Hypothalamus (tissue), 51 donors: Measurements from ENCODE around the gene ATL3.
"Not testable (repeated sequence)": the region's sequence is repeated elsewhere in the genome, so short reads cannot be mapped to it uniquely, and the experiment has no call there.

Source experiments
- DNase-seq, 51 donors: peaks; one replicate each; lab custom pipeline; 2025; lab: John Stamatoyannopoulos, UW

ATL3 gene, protein sequence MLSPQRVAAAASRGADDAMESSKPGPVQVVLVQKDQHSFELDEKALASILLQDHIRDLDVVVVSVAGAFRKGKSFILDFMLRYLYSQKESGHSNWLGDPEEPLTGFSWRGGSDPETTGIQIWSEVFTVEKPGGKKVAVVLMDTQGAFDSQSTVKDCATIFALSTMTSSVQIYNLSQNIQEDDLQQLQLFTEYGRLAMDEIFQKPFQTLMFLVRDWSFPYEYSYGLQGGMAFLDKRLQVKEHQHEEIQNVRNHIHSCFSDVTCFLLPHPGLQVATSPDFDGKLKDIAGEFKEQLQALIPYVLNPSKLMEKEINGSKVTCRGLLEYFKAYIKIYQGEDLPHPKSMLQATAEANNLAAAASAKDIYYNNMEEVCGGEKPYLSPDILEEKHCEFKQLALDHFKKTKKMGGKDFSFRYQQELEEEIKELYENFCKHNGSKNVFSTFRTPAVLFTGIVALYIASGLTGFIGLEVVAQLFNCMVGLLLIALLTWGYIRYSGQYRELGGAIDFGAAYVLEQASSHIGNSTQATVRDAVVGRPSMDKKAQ

DNA sequence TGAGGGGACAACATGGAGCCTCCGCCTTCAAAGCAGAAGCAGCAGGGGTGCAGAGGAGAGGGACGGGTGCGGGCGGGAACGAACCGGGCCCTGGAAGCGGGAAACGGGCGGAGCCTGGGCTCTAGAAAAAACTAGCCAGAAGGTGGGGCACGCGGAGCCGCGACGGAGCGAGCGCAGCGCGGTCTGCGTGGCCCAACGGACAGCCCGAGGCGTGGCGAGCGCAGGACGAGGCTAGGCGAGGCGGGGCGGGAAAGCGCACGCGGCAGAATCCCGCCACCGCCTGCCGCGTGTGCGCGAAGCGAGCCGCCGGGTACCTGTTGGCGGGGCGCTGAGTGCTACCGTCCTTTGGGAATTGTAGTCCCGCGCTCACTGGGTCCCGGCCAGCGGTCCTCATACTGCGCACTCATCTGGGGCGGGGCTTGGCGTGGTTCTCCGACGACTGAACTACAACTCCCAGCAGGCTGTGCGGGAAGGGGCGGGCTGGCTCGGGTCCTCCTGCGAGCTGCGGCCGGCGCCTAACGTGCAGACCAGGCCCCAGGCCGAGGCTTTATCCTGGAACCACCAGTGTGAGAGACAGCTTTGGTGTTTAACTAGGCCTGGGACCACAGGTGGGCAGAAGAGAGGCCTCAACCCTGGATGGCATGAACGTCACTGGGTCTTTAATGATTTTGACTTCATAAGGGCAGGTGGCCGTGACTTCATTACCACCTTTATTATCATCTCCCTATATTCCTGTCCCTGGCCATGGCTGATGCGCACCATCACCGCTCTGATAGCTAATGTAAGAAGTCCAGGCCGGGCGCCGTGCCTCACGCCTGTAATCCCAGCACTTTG is at the start of gene ATL3:
ATL3 (minus strand) TSS at position 55 of the 834 bp plus-strand sequence; CDS start at position 14, 41 bp downstream.
- DNase-seq, result peak; percentile 58 to 98 (median 93)

DNA sequence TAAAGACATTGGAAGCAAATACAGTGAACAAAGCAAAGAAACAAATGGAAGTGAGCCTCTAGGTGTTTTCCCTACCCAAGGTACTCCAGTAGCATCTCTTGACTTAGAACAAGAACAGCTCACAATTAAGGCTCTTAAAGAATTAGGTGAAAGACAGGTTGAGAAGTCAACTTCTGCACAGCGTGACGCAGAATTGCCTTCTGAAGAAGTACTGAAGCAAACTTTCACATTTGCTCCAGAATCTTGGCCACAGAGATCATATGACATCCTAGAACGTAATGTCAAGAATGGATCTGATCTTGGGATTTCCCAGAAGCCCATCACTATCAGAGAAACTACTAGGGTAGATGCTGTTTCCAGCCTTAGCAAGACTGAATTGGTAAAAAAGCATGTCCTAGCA is 49.4 kb upstream of the ATL3 start:
- no peak for DNase-seq

DNA sequence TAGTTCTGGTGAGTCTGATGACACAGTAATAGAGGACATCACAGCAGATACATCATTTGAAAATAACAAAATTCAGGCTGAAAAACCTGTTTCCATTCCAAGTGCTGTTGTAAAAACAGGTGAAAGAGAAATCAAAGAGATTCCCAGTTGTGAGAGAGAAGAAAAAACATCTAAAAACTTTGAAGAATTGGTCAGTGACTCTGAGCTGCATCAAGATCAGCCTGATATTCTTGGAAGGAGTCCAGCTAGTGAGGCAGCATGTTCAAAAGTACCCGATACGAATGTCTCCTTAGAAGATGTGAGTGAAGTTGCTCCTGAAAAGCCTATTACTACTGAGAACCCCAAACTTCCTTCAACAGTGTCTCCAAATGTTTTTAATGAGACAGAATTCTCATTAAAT is 48.8 kb upstream of the ATL3 start:
- no peak for DNase-seq

DNA sequence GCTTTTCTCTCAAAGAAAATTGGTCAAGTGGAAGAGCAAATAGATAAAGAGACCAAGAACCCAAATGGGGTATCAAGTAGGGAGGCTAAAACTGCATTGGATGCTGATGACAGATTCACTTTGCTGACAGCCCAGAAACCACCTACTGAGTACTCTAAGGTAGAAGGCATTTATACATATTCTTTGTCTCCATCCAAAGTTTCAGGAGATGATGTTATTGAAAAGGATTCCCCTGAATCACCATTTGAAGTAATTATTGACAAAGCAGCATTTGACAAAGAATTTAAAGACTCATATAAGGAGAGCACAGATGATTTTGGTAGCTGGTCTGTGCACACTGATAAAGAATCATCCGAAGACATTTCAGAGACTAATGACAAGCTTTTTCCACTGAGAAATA is 47.8 kb upstream of the ATL3 start:
- no peak for DNase-seq

DNA sequence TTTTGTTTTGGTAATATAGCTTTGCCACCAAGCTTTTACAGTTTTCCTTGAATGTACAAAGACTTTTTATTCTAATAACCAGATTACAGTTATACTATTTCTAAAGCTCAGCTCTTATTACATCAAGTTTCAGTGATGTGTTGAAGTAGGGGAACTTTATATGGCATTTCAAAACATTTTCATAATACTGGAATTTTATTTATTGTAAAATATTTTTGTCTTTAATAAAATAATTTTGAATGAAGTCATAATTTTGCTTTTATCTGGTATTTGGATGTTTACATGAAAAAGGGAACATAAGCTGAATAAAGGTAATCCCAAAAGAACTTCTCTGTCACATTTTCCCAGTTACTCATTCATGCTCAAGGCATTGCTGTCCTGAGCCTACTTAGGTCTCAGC is 44.9 kb upstream of the ATL3 start:
- no peak for DNase-seq

DNA sequence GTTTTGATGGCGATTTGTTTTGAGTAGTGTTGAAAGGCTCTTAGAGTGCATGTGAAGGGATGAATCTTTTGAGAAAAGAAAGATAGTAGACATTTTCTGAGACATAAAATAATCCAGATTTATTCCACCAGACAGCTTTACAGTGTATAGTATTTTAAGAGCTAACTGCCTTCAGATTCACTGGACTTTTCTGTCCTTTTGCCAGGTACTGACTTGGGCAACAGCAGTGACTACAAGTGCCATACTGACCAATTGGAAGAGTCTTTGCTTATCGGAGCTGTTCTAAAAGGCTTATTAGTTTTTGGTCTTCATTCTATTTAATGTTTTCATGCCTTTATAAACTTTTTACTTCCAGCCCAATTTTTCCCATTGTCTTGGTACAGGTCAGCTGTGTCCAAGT is 42.6 kb upstream of the ATL3 start:
- no peak for DNase-seq

DNA sequence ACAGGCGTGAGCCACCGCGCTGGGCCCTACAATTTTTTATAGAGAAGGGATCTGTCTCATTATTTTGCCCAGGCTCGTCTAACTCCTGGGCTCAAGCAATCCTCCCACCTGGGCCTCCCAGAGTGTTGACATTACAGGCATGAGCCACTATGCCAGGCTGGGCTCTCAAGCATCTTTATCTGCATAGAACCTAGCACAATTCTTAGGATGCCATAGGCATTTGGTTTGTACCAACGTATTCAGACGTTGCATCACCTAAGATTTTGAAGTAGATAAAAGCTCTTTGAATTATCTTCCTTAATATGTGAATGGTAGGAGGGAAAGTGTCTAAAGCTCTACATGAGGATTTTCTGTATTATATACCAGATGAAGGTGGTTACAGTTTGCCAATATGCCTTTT is 40.7 kb upstream of the ATL3 start:
- DNase-seq, result no peak

DNA sequence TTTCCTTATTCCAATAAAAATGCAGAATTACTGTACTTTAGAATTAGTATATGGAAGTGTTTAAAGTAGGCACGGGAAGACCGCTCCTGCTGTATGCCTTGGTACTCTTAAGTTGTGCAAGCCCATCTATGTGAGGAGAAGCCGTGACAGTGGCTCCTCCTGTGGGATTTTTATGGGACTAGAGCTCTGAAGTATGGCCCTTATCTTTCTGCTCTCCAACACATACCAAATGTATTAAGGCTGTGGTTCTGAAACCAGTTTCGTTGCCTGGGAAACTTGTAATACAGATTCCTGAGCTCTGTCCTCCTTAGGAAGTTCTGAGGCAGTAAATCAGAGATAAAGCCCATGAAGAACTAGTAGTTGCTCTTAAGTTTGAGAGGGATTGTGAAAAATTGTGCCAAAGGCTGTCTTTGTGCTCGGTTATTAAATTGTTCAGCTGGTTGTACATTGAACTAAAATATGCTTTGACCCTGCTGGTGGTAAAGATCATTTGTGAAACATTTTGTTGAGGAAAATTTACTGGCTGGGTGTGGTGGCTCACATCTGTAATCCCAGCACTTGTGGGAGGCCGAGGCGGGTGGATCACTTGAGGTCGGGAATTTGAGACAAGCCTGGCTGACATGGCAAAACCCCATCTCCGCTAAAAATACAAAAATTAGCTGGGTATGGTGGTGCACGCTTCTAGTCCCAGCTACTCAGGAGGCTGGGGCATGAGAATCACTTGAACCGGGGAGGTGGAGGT is 39.5 kb upstream of the ATL3 start:
- no peak for DNase-seq

DNA sequence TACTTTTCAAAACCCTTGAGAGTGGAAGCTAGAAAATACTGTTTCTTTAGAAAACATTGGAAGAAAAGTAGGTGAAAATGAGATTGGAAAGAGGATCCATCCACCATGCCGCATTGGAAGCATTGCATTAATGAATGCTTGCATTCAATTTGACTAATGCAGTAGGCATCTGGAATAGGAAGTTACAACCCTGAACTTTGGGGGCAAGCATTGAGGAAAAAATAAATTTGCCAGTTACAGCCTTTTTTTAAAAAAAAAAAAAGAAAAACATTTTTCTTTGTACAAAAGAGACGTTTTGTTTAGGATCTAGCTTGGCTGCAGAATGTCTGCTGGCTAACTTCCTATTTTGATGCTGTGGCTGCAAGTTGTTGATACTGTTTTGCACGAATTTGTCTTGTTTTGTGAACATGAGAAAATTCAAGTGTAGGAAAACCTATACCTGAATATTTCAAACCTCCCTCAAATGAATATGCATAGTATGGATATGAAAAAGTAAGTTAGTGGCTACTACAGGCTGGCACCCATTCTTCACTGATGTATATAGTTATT is 38.2 kb upstream of the ATL3 start:
- no peak for DNase-seq

DNA sequence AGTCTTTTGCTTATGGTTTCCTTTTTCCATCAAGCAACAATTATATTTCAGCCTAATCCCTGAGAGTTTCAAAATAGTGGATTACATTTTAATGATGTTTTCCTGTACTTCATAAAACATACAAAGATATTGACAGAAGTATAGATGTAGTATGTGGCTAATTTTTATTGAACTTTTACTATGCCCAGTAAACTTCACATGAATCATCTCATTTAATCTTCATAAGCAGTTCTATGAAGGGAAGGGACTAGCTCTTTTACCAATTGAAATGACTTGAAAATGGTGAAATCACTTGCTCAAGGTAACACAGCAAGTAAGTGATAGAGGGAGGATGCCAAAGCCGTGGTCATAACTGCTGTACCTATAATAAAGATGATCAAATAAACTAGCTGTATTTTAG is 37.6 kb upstream of the ATL3 start:
- no peak for DNase-seq

DNA sequence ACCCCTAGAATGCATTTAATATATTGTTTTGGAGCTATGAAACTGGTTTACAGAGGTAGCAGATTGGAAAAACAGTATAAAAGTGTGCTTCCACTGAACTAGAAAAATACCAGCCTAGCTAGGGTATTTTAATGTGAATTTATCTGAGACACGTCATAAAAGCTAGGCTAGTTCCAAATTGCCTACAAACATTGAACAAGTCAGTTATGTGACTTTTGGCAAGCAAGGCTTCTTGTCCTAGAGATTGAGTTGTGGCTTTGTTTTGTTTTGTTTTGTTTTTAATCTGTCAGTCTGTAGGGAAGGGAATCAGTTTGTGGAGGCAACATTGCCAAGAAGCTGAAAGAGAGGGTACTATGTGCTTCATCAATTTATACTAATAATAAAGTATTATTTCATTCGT is 34.4 kb upstream of the ATL3 start:
- peak in 1 of 51 donors; percentile 5 for DNase-seq

DNA sequence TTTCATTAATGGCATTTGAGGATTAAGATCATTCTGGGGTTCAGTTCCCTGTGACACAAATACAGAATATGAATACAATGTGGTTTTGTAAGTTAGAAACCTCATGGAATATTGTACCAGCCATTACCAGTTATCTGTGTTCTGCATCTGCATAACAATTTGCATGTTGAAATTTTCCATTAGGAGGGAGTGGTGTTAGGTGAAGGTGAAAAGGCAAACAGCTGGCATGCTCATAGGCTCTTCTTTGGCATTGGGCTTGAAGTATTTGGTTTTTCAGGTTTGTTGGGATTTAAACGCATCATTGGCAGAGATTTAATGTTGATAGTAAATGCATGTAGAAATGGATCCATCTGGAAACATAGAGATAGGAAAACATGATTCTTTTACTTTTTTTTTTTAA is 28.7 kb upstream of the ATL3 start:
- no peak for DNase-seq

DNA sequence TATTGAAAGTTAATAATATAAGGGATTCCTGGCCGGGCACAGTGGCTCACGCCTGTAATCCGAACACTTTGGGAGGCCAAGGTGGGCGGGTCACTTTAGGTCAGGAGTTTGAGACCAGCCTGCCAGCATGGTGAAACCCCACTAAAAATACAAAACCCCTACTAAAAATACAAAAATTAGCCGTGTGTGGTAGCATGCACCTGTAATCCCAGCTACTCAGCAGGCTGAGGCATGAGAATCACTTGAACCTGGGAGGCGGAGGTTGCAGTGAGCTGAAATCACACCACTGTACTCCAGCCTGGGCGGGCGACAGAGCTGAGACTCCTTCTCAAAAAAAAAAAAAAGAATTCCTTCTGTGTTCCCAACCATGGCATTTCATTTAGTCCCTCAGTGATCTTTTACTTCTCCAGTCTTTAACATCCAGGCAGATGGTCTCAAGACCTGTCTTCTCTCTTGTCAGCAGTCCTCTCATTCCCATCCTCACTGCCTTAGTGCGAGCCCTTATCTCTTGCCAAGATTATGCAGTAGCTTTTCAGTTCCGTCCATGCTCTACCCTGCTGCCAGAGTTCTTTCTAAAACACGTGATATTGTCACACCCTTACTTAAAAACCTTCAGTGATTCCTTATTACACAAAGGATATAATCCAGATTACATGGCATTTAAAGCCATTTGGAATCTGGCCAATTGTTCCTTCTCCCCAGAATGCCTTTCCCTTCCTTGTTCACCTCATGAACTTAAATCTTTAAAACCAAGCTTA is 28.0 kb upstream of the ATL3 start:
- DNase-seq, result peak in 1 of 51 donors; percentile 11

DNA sequence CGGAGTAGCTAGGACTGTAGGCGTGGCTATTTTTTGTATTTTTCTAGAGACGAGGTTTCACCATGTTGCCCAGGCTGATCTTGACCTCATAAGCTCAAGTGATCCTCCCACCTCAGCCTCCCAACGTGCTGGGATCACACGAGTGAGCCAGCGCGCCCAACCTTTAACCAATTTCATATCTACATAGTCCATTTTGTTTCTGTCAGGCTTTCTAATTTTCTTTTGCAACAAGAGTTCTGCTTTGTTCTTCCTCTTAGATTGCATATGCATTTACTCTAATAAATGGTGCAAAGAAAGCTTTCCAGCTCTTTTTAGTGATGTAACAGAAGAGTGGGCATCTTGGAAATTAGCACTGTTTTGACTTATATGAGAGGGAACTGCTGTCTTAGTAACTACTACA is 23.4 kb upstream of the ATL3 start:
- no peak for DNase-seq

DNA sequence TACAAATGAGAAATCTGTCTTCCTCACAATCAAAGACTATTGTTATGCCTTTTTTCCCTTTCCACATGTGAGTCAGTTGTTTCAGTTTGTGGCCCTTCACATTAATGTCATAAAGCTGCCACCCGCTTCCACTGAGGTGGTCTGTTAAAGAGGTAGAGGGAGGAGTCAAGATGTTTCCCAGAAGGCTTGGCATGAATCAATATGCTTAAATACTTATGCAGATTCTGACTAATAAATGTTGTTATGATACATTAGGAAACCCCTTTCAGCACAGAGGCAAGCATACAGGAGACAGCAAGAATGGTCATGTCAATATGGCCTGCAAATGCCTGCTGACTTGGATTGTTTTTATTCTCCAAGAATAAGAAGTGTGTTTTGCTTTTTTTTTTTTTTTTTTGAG is 16.7 kb upstream of the ATL3 start:
- no peak for DNase-seq

DNA sequence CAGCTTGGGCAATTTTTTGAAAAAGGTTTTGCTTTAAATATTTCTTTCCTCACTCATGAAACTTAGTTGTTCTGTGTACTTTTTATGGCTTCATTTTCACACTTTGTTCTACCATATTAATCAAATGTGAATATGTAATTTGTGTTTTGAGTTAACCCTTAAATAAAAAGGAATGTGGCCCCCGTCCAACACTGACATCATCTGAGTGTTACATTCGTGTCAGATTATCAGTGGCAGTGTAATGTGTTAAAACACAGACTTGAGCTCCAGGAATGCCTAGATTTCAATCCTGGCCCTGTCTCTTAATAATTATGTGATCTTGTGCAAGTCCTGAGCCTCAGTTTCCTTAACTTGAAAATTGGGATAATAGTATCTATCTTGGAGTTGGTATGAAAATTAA is 15.8 kb upstream of the ATL3 start:
- no peak for DNase-seq

DNA sequence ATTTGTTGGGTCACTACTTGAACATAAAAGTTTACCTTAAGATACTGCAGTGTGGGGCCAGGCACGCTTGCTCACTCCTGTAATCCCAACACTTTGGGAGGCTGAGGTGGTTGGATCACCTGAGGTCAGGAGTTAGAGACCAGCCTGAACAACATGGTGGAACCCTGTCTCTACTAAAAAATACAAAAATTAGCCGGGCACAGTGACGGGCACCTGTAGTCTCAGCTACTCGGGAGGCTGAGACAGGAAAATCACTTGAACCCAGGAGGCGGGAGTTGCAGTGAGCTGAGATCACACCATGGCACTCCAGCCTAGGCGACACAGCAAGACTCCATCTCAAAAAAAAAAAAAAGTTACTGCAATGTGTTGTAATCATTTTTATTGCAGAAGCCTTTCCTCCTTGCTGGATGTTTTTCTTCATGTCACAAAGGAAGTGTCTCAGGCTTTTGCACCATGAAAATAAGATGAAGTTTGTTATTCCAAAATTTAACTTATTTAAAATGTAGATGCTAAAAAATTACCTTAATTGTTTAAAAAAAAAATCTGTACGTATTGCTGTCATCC is 14.1 kb upstream of the ATL3 start:
- DNase-seq, result not testable (repeated sequence)

DNA sequence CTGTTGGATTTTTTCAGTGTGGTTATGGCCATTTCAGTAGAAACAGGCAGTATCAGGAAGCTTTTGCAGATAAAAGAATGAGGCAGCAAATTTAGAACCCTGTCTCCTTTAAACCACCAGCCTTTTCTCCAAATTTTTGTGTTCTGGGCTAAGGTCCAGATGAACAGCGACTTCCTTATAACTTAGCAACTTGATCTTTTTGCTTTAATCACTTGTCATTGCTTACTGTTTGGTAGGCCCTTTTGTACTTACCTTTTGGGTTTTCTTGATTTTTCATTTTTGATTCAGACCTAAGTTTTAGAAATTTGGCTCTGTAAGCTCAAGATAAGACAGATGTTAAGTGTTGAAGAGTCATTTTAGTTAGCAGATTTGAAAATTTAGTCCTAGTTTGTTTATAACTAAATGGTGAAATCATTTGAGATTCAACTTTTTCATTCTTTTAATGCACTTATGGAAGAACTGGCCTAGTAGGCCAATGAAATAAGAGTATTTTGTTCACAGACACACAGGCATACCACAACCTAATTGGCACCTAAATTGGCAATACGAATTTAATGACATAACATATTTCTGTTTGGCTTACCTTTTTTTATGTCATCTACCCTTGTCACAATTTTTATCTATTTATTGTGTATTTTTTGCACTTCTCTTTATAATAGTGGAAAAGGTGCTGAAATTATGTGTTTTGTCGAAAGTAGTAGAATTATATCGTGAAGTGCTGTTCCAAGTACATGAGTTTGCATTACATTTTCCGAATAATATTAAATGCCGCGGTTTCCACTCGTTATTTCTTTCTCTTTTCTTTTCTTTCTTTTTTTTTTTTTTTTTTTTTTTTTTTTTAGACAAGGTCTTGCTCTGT is 12.2 kb upstream of the ATL3 start:
- DNase-seq, result peak in 1 of 51 donors; percentile 42
